ENCODE data around the gene GMCL2. TPM values are rescaled to one million over a fixed set of nuclear protein-coding genes. Genes with fewer than 3 reads are reported as not detected.
A peak's percentile ranks its signal among the peaks of the same experiment; 100 is the strongest.

GMCL2 gene
- total RNA-seq, 1 experiment from 2014 or later: not detected

DNA sequence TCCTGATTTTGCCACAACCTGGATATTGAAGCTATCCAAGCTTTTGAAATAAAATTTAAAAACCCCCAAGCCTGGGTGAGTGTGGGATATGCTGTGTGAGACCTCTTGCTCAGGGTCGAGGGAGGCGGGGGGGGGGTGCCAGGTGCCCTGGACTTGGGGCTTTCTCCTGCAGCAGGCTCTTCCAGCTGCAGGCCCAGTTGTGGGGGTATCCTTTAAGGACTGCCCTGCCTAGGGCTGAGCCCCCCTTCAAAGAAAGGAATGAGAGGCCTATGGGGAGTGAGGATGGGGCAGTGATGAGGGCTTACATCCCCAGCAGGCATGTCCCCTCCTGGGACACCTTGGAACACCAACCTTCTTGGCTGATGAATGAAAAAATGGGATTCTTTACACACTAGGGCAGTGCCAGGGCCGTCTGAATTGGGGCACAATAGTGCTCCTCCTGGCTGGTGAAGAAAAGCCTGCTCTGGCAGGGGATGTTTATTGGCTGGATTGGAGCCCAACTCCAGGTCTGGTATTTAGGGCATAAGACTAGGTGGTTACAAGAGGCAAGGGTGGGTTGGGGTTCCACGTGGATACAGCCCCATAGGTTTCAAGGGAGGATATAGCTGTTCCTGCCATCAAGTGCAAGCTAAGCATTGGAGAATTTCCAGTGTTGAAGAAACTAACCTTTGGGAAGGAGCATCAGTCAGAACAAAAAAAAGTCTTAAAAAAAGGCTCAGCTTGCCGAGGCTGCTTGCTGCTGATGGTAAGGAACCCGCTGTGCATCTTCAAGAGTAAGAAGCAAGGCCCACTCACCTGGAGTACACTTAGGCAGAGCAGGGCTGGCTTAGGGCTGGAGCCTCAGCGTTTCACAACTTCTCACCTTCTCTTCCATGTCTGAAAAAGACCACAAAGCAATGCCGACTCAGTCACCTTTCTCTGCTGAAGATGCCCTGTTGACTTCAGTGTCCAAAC is 24.2 kb upstream of the GMCL2 start (continued):
- TF ChIP-seq, protein P1, sequence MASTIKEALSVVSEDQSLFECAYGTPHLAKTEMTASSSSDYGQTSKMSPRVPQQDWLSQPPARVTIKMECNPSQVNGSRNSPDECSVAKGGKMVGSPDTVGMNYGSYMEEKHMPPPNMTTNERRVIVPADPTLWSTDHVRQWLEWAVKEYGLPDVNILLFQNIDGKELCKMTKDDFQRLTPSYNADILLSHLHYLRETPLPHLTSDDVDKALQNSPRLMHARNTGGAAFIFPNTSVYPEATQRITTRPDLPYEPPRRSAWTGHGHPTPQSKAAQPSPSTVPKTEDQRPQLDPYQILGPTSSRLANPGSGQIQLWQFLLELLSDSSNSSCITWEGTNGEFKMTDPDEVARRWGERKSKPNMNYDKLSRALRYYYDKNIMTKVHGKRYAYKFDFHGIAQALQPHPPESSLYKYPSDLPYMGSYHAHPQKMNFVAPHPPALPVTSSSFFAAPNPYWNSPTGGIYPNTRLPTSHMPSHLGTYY (CRISPR knock-in tag; IDR thresholded peaks at IDR 0.05): no peak
- no peak for TF ChIP-seq FOXK1 (CRISPR knock-in tag; IDR thresholded peaks at IDR 0.05)
- TF ChIP-seq ZNF671 (CRISPR knock-in tag; IDR thresholded peaks at IDR 0.05): no peak

DNA sequence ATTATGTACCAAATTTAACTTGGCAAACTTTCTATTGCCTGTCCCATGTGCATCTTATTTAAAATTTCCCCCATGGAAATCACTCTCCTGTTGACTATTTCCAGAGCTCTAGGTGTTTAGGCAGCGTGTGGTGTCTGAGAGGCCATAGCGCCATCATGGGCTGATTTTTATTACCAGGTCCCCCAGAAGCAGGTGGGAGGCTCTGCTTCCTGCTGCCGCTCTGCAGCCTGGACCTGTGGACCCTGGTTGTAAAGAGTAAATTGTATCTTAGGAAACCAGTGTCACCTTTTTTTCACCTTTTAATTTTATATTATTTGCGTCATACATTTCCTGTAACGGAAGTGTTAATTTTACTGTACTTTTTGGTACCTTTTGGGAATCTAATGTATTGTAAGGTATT is 23.5 kb upstream of the GMCL2 start:
- no peak for ATAC-seq
- POLR2A ChIA-PET: interaction anchor here (0.6 to 1.8 kb wide), 3 partner anchors 31 to 415 kb away, joined by 3 to 7 read pairs (median 4); no protein-coding TSS in a partner anchor
- H3K36me3 Mint-ChIP-seq: peaks cover 88% of the 10 kb centered on the region

DNA sequence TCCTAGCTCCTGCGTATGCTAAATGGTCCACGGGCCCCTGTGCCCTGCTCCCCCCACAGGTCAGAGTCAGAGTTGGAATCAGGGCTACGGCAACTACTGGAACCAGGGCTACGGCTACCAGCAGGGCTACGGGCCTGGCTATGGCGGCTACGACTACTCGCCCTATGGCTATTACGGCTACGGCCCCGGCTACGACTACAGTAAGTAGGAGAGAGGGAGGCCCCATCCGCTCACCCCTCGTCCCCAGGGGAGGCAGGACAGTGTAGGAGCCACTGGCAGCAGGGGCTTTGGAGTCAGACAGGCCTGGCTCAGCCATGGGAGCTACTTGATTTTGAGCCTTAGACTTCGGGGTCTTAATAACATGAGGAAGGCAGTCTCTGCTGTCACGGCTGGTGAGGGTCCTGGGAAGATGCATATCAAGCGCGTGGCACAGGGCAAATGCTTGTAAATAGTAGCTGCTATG is 22.9 kb upstream of the GMCL2 start:
- no peak for ATAC-seq
- DNase-seq (ENCODE audit: low spot score): no peak
- H3K9me3 Mint-ChIP-seq: no peaks in the 10 kb centered on the region
- CTCF ChIA-PET: interaction anchor here (0.9 to 1.3 kb wide), 4 partner anchors 13 to 30 kb away, joined by 3 to 6 read pairs (median 4); partner anchors contain the start of gene PHYKPL
- no peak overlapping the region for H3K27ac Mint-ChIP-seq
- no peak for TF ChIP-seq NR1H2 (CRISPR knock-in tag; IDR thresholded peaks at IDR 0.05)
- 0 out of 2 replicates have a peak, but pooled peaks have one; percentile 52 for TF ChIP-seq ZNF416 (CRISPR knock-in tag; IDR thresholded peaks at IDR 0.05)
- TF ChIP-seq SP1 (CRISPR knock-in tag; conservative IDR thresholded peaks at IDR 0.05): no peak
- TF ChIP-seq MYBL2 (CRISPR knock-in tag; IDR thresholded peaks at IDR 0.05): no peak
- TF ChIP-seq, protein P2, sequence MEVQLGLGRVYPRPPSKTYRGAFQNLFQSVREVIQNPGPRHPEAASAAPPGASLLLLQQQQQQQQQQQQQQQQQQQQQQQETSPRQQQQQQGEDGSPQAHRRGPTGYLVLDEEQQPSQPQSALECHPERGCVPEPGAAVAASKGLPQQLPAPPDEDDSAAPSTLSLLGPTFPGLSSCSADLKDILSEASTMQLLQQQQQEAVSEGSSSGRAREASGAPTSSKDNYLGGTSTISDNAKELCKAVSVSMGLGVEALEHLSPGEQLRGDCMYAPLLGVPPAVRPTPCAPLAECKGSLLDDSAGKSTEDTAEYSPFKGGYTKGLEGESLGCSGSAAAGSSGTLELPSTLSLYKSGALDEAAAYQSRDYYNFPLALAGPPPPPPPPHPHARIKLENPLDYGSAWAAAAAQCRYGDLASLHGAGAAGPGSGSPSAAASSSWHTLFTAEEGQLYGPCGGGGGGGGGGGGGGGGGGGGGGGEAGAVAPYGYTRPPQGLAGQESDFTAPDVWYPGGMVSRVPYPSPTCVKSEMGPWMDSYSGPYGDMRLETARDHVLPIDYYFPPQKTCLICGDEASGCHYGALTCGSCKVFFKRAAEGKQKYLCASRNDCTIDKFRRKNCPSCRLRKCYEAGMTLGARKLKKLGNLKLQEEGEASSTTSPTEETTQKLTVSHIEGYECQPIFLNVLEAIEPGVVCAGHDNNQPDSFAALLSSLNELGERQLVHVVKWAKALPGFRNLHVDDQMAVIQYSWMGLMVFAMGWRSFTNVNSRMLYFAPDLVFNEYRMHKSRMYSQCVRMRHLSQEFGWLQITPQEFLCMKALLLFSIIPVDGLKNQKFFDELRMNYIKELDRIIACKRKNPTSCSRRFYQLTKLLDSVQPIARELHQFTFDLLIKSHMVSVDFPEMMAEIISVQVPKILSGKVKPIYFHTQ (CRISPR knock-in tag; IDR thresholded peaks at IDR 0.05): no peak
- TF ChIP-seq, protein P3, sequence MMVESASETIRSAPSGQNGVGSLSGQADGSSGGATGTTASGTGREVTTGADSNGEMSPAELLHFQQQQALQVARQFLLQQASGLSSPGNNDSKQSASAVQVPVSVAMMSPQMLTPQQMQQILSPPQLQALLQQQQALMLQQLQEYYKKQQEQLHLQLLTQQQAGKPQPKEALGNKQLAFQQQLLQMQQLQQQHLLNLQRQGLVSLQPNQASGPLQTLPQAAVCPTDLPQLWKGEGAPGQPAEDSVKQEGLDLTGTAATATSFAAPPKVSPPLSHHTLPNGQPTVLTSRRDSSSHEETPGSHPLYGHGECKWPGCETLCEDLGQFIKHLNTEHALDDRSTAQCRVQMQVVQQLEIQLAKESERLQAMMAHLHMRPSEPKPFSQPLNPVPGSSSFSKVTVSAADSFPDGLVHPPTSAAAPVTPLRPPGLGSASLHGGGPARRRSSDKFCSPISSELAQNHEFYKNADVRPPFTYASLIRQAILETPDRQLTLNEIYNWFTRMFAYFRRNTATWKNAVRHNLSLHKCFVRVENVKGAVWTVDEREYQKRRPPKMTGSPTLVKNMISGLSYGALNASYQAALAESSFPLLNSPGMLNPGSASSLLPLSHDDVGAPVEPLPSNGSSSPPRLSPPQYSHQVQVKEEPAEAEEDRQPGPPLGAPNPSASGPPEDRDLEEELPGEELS (CRISPR knock-in tag; IDR thresholded peaks at IDR 0.05): 0 out of 2 replicates have a peak, but pooled peaks have one; percentile 31
- peaks cover 21% of the 10 kb centered on the region for H3K4me1 Mint-ChIP-seq
- H3K27me3 Mint-ChIP-seq (ENCODE audit: low read depth): no peaks in the 10 kb centered on the region
- peaks cover 92% of the 10 kb centered on the region for H3K36me3 Mint-ChIP-seq
- POLR2A ChIA-PET: interaction anchor here (1.0 to 1.8 kb wide), 2 partner anchors 30 to 416 kb away, joined by 3 to 7 read pairs; no protein-coding TSS in a partner anchor
- H3K4me3 Mint-ChIP-seq: no peak overlapping the region

More for the DNA sequence above, 23.5 kb upstream of the GMCL2 start:
- no peaks in the 10 kb centered on the region for H3K27me3 Mint-ChIP-seq (ENCODE audit: low read depth)
- TF ChIP-seq EMX1 (CRISPR knock-in tag; IDR thresholded peaks at IDR 0.05) (no peak), FOXP1 (CRISPR knock-in tag; IDR thresholded peaks at IDR 0.05; ENCODE audit: borderline replicate concordance) (no peak), ZNF121 (CRISPR knock-in tag; IDR thresholded peaks at IDR 0.05) (no peak), GRHL2 (CRISPR knock-in tag; IDR thresholded peaks at IDR 0.05; ENCODE audit: insufficient replicate concordance, severe bottlenecking) (no peak), NR2C2 (CRISPR knock-in tag; IDR thresholded peaks at IDR 0.05) (no peak), RELA (CRISPR knock-in tag; IDR thresholded peaks at IDR 0.05; ENCODE audit: borderline replicate concordance) (no peak), PRRX2 (CRISPR knock-in tag; IDR thresholded peaks at IDR 0.05) (no peak), JAZF1 (CRISPR knock-in tag; IDR thresholded peaks at IDR 0.05) (no peak)
- TF ChIP-seq, protein P4, sequence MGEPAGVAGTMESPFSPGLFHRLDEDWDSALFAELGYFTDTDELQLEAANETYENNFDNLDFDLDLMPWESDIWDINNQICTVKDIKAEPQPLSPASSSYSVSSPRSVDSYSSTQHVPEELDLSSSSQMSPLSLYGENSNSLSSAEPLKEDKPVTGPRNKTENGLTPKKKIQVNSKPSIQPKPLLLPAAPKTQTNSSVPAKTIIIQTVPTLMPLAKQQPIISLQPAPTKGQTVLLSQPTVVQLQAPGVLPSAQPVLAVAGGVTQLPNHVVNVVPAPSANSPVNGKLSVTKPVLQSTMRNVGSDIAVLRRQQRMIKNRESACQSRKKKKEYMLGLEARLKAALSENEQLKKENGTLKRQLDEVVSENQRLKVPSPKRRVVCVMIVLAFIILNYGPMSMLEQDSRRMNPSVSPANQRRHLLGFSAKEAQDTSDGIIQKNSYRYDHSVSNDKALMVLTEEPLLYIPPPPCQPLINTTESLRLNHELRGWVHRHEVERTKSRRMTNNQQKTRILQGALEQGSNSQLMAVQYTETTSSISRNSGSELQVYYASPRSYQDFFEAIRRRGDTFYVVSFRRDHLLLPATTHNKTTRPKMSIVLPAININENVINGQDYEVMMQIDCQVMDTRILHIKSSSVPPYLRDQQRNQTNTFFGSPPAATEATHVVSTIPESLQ (CRISPR knock-in tag; IDR thresholded peaks at IDR 0.05): no peak
- TF ChIP-seq, protein P5, sequence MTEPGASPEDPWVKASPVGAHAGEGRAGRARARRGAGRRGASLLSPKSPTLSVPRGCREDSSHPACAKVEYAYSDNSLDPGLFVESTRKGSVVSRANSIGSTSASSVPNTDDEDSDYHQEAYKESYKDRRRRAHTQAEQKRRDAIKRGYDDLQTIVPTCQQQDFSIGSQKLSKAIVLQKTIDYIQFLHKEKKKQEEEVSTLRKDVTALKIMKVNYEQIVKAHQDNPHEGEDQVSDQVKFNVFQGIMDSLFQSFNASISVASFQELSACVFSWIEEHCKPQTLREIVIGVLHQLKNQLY (CRISPR knock-in tag; IDR thresholded peaks at IDR 0.05): no peak
- CTCF ChIA-PET: interaction anchor here (1.3 kb wide), 1 partner anchor 22 kb away, joined by 3 read pairs; the partner anchor contains the start of gene PHYKPL
- no peak overlapping the region; the same call in 1 of the 2 replicates for H3K27ac Mint-ChIP-seq
- H3K9me3 Mint-ChIP-seq: no peaks in the 10 kb centered on the region
- no peak overlapping the region for H3K4me3 Mint-ChIP-seq
- DNase-seq (ENCODE audit: low spot score): no peak
- peaks cover 21% of the 10 kb centered on the region for H3K4me1 Mint-ChIP-seq

Data from WTC11 (cell line).